Activated CD4-positive, alpha-beta T cell treated with anti-CD3 and anti-CD28 coated beads for 36 hours (primary cell): ENCODE data around the gene GMCL2. TPM values are rescaled to one million over a fixed set of nuclear protein-coding genes. Genes with fewer than 3 reads are reported as not detected.
A peak's percentile ranks its signal among the peaks of the same experiment; 100 is the strongest.

Experiments used
- ATAC-seq: fragments of 200-7000 bp; cut with Tn5 transposase; one replicate; pipeline ENCODE4 v1.10.0; 2021; ENCODE audit warnings: mild to moderate bottlenecking, moderate library complexity
- CTCF ChIA-PET: fragments of 350-600 bp; sonication (Branson Sonifier 250); formaldehyde crosslinking; loops from one replicate; lab custom pipeline; 2021; ENCODE audit warnings: antibody characterized with exemption; lab: Charles Lee
- POLR2A ChIA-PET: fragments of 350-600 bp; sonication (Branson Sonifier 250); formaldehyde crosslinking; loops from one replicate; lab custom pipeline; 2021; ENCODE audit warnings: antibody characterized with exemption, inconsistent platforms; lab: Charles Lee
- DNase-seq: peaks from one replicate; pipeline ENCODE4 v3.0.0-alpha.2; 2020
- H3K27ac Mint-ChIP-seq: one replicate; pipeline ENCODE4 v1.8.0; 2021; ENCODE audit warnings: mixed read lengths
- H3K27me3 Mint-ChIP-seq: one replicate; pipeline ENCODE4 v1.8.0; 2021; ENCODE audit warnings: mixed read lengths
- H3K36me3 Mint-ChIP-seq: one replicate; pipeline ENCODE4 v1.8.0; 2021; ENCODE audit warnings: low read depth, mixed read lengths
- H3K4me1 Mint-ChIP-seq: one replicate; pipeline ENCODE4 v1.8.0; 2021; ENCODE audit warnings: mixed read lengths
- H3K4me3 Mint-ChIP-seq: one replicate; pipeline ENCODE4 v1.8.0; 2021; ENCODE audit warnings: mild to moderate bottlenecking, moderate library complexity, mixed read lengths
- H3K9me3 Mint-ChIP-seq: one replicate; pipeline ENCODE4 v1.8.0; 2021; ENCODE audit warnings: low read depth, mixed read lengths
- intact Hi-C, 2 experiments: fragments of 100-400 bp; cut with DNase I in 1 of 2; cut with micrococcal nuclease in 1 of 2; formaldehyde crosslinking; loops; one replicate each; pipeline versions ENCODE4 v1.14.2 to v1.15.1; 2022 to 2024; cut with DNase I, micrococcal nuclease
- total RNA-seq, 2 experiments: library from RNA; stranded (reverse); gene quantifications; one replicate each; pipeline ENCODE4 v1.2.3, GENCODE V29; 2021

GMCL2 gene
- total RNA-seq: not detected

GRCh38 chr5:178187014-178187413, at the start of gene GMCL2:
TSS of gene GMCL2 (minus strand) at chr5:178187371. CDS start at chr5:178187299, 72 bp downstream.
- Mint-ChIP-seq H3K36me3 (no peaks in the 10 kb centered on the region), H3K9me3 (no peaks in the 10 kb centered on the region), H3K4me3 (no peak within 1 kb of the TSS), H3K27ac (no peak within 1 kb of the TSS), H3K27me3 (peaks cover 9% of the 10 kb centered on the region), H3K4me1 (peaks cover 6% of the 10 kb centered on the region)
- CTCF ChIA-PET: no interaction called here
- POLR2A ChIA-PET: no interaction called here
- ATAC-seq (no peak), DNase-seq (no peak)
- intact Hi-C loops: no loop called here

GRCh38 chr5:178236679-178237078, 49.5 kb upstream of the GMCL2 start:
- DNase-seq (no peak), ATAC-seq (no peak)
- Mint-ChIP-seq H3K9me3 (no peaks in the 10 kb centered on the region), H3K4me3 (no peak overlapping the region), H3K27ac (no peak overlapping the region), H3K36me3 (peaks cover 3% of the 10 kb centered on the region), H3K4me1 (peaks cover 49% of the 10 kb centered on the region), H3K27me3 (no peaks in the 10 kb centered on the region)
- intact Hi-C loops: loop anchor here in 1 of 2 experiments (10.0 kb wide), 1 partner anchor 908 kb away; no protein-coding TSS in a partner anchor
- POLR2A ChIA-PET: interaction anchor here (0.8 kb wide), 1 partner anchor 1142 kb away, joined by 7 read pairs; no protein-coding TSS in a partner anchor
- CTCF ChIA-PET: interaction anchor here (0.8 to 1.0 kb wide), 2 partner anchors 43 to 78 kb away, joined by 3 to 6 read pairs; no protein-coding TSS in a partner anchor

GRCh38 chr5:178236126-178236525, 49.0 kb upstream of the GMCL2 start:
- H3K27ac Mint-ChIP-seq: no peak overlapping the region
- no peaks in the 10 kb centered on the region for H3K27me3 Mint-ChIP-seq
- DNase-seq (no peak), ATAC-seq (no peak)
- H3K4me1 Mint-ChIP-seq: peaks cover 52% of the 10 kb centered on the region
- ChIA-PET CTCF (interaction anchor here (1.0 kb wide), 1 partner anchor 44 kb away, joined by 6 read pairs; no protein-coding TSS in a partner anchor), POLR2A (interaction anchor here (0.8 kb wide), 1 partner anchor 1142 kb away, joined by 7 read pairs; no protein-coding TSS in a partner anchor)
- H3K9me3 Mint-ChIP-seq: no peaks in the 10 kb centered on the region
- intact Hi-C loops: loop anchor here in 1 of 2 experiments (10.0 kb wide), 1 partner anchor 909 kb away; no protein-coding TSS in a partner anchor
- peaks cover 8% of the 10 kb centered on the region for H3K36me3 Mint-ChIP-seq
- H3K4me3 Mint-ChIP-seq: no peak overlapping the region

- Mint-ChIP-seq H3K27me3 (no peaks in the 10 kb centered on the region), H3K9me3 (no peaks in the 10 kb centered on the region), H3K27ac (no peak overlapping the region), H3K36me3 (peaks cover 14% of the 10 kb centered on the region), H3K4me3 (no peak overlapping the region), H3K4me1 (peaks cover 52% of the 10 kb centered on the region)
- DNase-seq (no peak), ATAC-seq (no peak)
- intact Hi-C loops: loop anchor here (1.0 to 10.0 kb wide), 3 partner anchors 316 to 909 kb away; partner anchors contain the start of gene COL23A1 (in 1 of the 2)
- POLR2A ChIA-PET: interaction anchor here (1.4 kb wide), 1 partner anchor 20 kb away, joined by 5 read pairs; no protein-coding TSS in a partner anchor
- CTCF ChIA-PET: interaction anchor here (0.7 to 1.2 kb wide), 4 partner anchors 8 to 34 kb away, joined by 3 to 4 read pairs (median 3); no protein-coding TSS in a partner anchor
Measured at GRCh38 chr5:178235588-178235974, 48.4 kb upstream of the GMCL2 start.

GRCh38 chr5:178234750-178235587, 47.8 kb upstream of the GMCL2 start:
- H3K4me1 Mint-ChIP-seq: peaks cover 56% of the 10 kb centered on the region
- H3K4me3 Mint-ChIP-seq: no peak overlapping the region
- CTCF ChIA-PET: interaction anchor here (0.6 to 1.2 kb wide), 10 partner anchors 9 to 629 kb away, joined by 3 to 4 read pairs (median 3); no protein-coding TSS in a partner anchor
- H3K36me3 Mint-ChIP-seq: peaks cover 18% of the 10 kb centered on the region
- intact Hi-C loops: loop anchor here (1.0 to 10.0 kb wide), 3 partner anchors 316 to 910 kb away; partner anchors contain the start of gene COL23A1 (in 1 of the 2)
- ATAC-seq (peak; percentile 38), DNase-seq (peak; percentile 89)
- H3K27ac Mint-ChIP-seq: no peak overlapping the region
- POLR2A ChIA-PET: interaction anchor here (0.8 to 1.4 kb wide), 2 partner anchors 13 to 19 kb away, joined by 4 to 5 read pairs; no protein-coding TSS in a partner anchor
- H3K27me3 Mint-ChIP-seq: no peaks in the 10 kb centered on the region
- H3K9me3 Mint-ChIP-seq: no peaks in the 10 kb centered on the region

GRCh38 chr5:178234121-178234749, 47.1 kb upstream of the GMCL2 start:
- ATAC-seq (no peak), DNase-seq (no peak)
- Mint-ChIP-seq H3K4me3 (no peak overlapping the region), H3K4me1 (peaks cover 58% of the 10 kb centered on the region), H3K9me3 (no peaks in the 10 kb centered on the region), H3K27me3 (no peaks in the 10 kb centered on the region), H3K36me3 (peaks cover 25% of the 10 kb centered on the region), H3K27ac (no peak overlapping the region)
- POLR2A ChIA-PET: interaction anchor here (0.8 to 1.4 kb wide), 2 partner anchors 13 to 18 kb away, joined by 4 to 5 read pairs; no protein-coding TSS in a partner anchor
- CTCF ChIA-PET: interaction anchor here (0.8 to 1.2 kb wide), 7 partner anchors 12 to 629 kb away, joined by 3 to 4 read pairs (median 3); no protein-coding TSS in a partner anchor
- intact Hi-C loops: loop anchor here in 1 of 2 experiments (10.0 kb wide), 1 partner anchor 911 kb away; no protein-coding TSS in a partner anchor

- Mint-ChIP-seq H3K27ac (peak overlapping the region; percentile 80), H3K36me3 (peaks cover 33% of the 10 kb centered on the region), H3K27me3 (no peaks in the 10 kb centered on the region), H3K9me3 (no peaks in the 10 kb centered on the region), H3K4me1 (peaks cover 56% of the 10 kb centered on the region), H3K4me3 (peak overlapping the region; percentile 80)
- DNase-seq (no peak), ATAC-seq (no peak)
- ChIA-PET POLR2A (interaction anchor here (1.5 kb wide), 1 partner anchor 28 kb away, joined by 6 read pairs; the partner anchor contains the start of gene HNRNPAB), CTCF (interaction anchor here (0.7 kb wide), 1 partner anchor 48 kb away, joined by 3 read pairs; no protein-coding TSS in a partner anchor)
- intact Hi-C loops: loop anchor here in 1 of 2 experiments (1.0 to 10.0 kb wide), 6 partner anchors 29 to 912 kb away; partner anchors contain the start of genes CLK4, HNRNPAB, NHP2 and ZNF354A
Measured at GRCh38 chr5:178232920-178233429, 45.8 kb upstream of the GMCL2 start.

- POLR2A ChIA-PET: interaction anchor here (0.9 to 1.5 kb wide), 2 partner anchors 17 to 28 kb away, joined by 5 to 6 read pairs; partner anchors contain the start of gene HNRNPAB
- Mint-ChIP-seq H3K9me3 (no peaks in the 10 kb centered on the region), H3K4me3 (peak within 1 kb of the TSS; percentile 80), H3K36me3 (peaks cover 40% of the 10 kb centered on the region), H3K27me3 (no peaks in the 10 kb centered on the region), H3K4me1 (peaks cover 56% of the 10 kb centered on the region), H3K27ac (peak within 1 kb of the TSS; percentile 84)
- ATAC-seq (peak; percentile 70), DNase-seq (peak; percentile 81)
- intact Hi-C loops: loop anchor here in 1 of 2 experiments (1.0 to 10.0 kb wide), 6 partner anchors 28 to 912 kb away; partner anchors contain the start of genes CLK4, HNRNPAB, NHP2 and ZNF354A
- CTCF ChIA-PET: interaction anchor here (0.6 to 0.7 kb wide), 2 partner anchors 48 to 169 kb away, joined by 3 read pairs; no protein-coding TSS in a partner anchor
Measured at GRCh38 chr5:178232124-178232919, 45.2 kb upstream of the GMCL2 start, which contains the start of gene PHYKPL. TSS of gene PHYKPL (minus strand) at chr5:178232802. CDS start at chr5:178232550, 252 bp downstream.

- Mint-ChIP-seq H3K27ac (peak overlapping the region; percentile 84), H3K9me3 (no peaks in the 10 kb centered on the region), H3K4me3 (peak overlapping the region; percentile 80), H3K36me3 (peaks cover 45% of the 10 kb centered on the region), H3K27me3 (no peaks in the 10 kb centered on the region), H3K4me1 (peaks cover 56% of the 10 kb centered on the region)
- ATAC-seq: peak; percentile 2
- no peak for DNase-seq
- ChIA-PET CTCF (interaction anchor here (0.6 kb wide), 2 partner anchors 36 to 168 kb away, joined by 3 read pairs; no protein-coding TSS in a partner anchor), POLR2A (interaction anchor here (0.9 to 1.6 kb wide), 2 partner anchors 16 to 18 kb away, joined by 5 to 6 read pairs; no protein-coding TSS in a partner anchor)
- intact Hi-C loops: loop anchor here in 1 of 2 experiments (1.0 to 10.0 kb wide), 6 partner anchors 27 to 913 kb away; partner anchors contain the start of genes CLK4, HNRNPAB, NHP2 and ZNF354A
Measured at GRCh38 chr5:178231539-178232123, 44.5 kb upstream of the GMCL2 start.
